K562 (cell line): ENCODE results near the gene WFIKKN1. TPM values are rescaled to one million over a fixed set of nuclear protein-coding genes. Genes with fewer than 3 reads are reported as not detected.

Experiments
- ATAC-seq: fragments of 200-7000 bp; cut with Tn5 transposase; 3 replicates; pipeline ENCODE4 v1.9.1; 2020; ENCODE audit warnings: moderate library complexity
- BruUV-seq: library from RNA; stranded (reverse); fragments of 400-500 nt; replicated peaks from 2 replicates; lab custom pipeline; 2021; lab: Mats Ljungman, UMichigan
- CTCF ChIA-PET: fragments of 300-600 bp; formaldehyde crosslinking; extraction: SDS; loops from one replicate; lab custom pipeline; 2021; ENCODE audit warnings: low intra/inter-chr PET ratio; lab: Yijun Ruan, JAX
- POLR2A ChIA-PET: fragments of 300-600, 350-650 bp; sonication (Branson Sonifier 250); formaldehyde crosslinking; extraction: SDS; loops from one replicate; lab custom pipeline; 2021; ENCODE audit warnings: antibody characterized with exemption, inconsistent platforms; lab: Yijun Ruan, JAX
- DNase-seq, 4 experiments: peaks; one replicate each; pipeline versions ENCODE4 v3.0.0 to v3.0.0-alpha.2; 2011 to 2018; ENCODE audit warnings: low spot score in 3 of 4, mixed read lengths in 3 of 4; ENCODE audit errors: extremely low read depth in 1 of 4
- FAIRE-seq: peaks from 2 replicates; lab custom pipeline; 2011; peaks lifted over from hg19 to GRCh38; lab: Jason Lieb, UNC
- H2AFZ ChIP-seq: 2 replicates; pipeline ENCODE4 v1.6.0; 2011; ENCODE audit warnings: low read depth, low read length, control low read depth, inconsistent platforms
- H3K27ac ChIP-seq: fragments of 200-600 bp; 3 replicates; pipeline ENCODE4 v1.8.0; 2011; ENCODE audit warnings: low read depth, mild to moderate bottlenecking, control low read depth, inconsistent platforms, low read length, moderate library complexity, mixed read lengths; ENCODE audit errors: extremely low read depth
- H3K27me3 ChIP-seq, 2 experiments: fragments of 300-600 bp in 1 of 2; 2 replicates in 1 of 2; 3 replicates in 1 of 2; pipeline versions ENCODE4 v1.6.0 to v1.8.0; 2011; ENCODE audit warnings: inconsistent platforms in 2 of 2, low read length in 2 of 2, mild to moderate bottlenecking in 1 of 2, mixed read lengths in 1 of 2, moderate library complexity in 1 of 2; ENCODE audit not compliant: control insufficient read depth in 2 of 2, insufficient read depth in 2 of 2
- H3K36me3 ChIP-seq: fragments of 300-600 bp; 3 replicates; pipeline ENCODE4 v1.8.0; 2011; ENCODE audit warnings: mild to moderate bottlenecking, low read length, inconsistent platforms; ENCODE audit not compliant: control insufficient read depth, insufficient read depth
- H3K4me1 ChIP-seq, 2 experiments: fragments of 200-600 bp in 1 of 2; replicated peaks in 1 of 2; 2 replicates in 1 of 2; 3 replicates in 1 of 2; pipeline versions ENCODE4 v1.5.1 to v1.8.0; 2011; ENCODE audit warnings: inconsistent platforms in 2 of 2, low read length in 2 of 2, mild to moderate bottlenecking in 1 of 2, mixed read lengths in 1 of 2, moderate library complexity in 1 of 2; ENCODE audit not compliant: control insufficient read depth in 2 of 2, insufficient read depth in 2 of 2
- H3K4me2 ChIP-seq: 2 replicates; pipeline ENCODE4 v1.6.1; 2011; ENCODE audit warnings: low read length, control low read depth, inconsistent platforms, mixed read lengths; ENCODE audit not compliant: insufficient read depth
- H3K4me3 ChIP-seq: fragments of 200-600 bp; sonication (generic), shearing (Covaris generic); 2 replicates; pipeline ENCODE4 v1.5.1; 2016; ENCODE audit warnings: control low read depth, inconsistent platforms
- H3K79me2 ChIP-seq: fragments of 200-600 bp; 3 replicates; pipeline ENCODE4 v1.8.0; 2011; ENCODE audit warnings: low read length, inconsistent platforms; ENCODE audit not compliant: control insufficient read depth, insufficient read depth
- H3K9ac ChIP-seq, 2 experiments: 2 replicates each; pipeline versions ENCODE4 v1.6.0 to v1.6.1; 2011; ENCODE audit warnings: low read depth in 2 of 2, low read length in 2 of 2, control low read depth in 1 of 2, inconsistent platforms in 1 of 2, mild to moderate bottlenecking in 1 of 2, mixed read lengths in 1 of 2; ENCODE audit not compliant: insufficient read depth in 1 of 2
- H3K9me1 ChIP-seq: one replicate; pipeline ENCODE4 v1.6.0; 2011; ENCODE audit warnings: inconsistent platforms, mild to moderate bottlenecking, low read length, moderate library complexity; ENCODE audit not compliant: control insufficient read depth, insufficient read depth
- H3K9me3 ChIP-seq: replicated peaks from 2 replicates; pipeline ENCODE4 v1.5.1; 2011; ENCODE audit warnings: low read depth, low read length, inconsistent platforms; ENCODE audit not compliant: control insufficient read depth, insufficient read depth
- H4K20me1 ChIP-seq: replicated peaks from 2 replicates; pipeline ENCODE4 v1.6.1; 2011; ENCODE audit warnings: low read length, inconsistent platforms, mixed read lengths; ENCODE audit not compliant: control insufficient read depth, insufficient read depth
- ATF3 ChIP-seq, 2 experiments: fragments of 450-650 bp in 1 of 2; sonication (generic) in 1 of 2; formaldehyde crosslinking in 1 of 2; IDR thresholded peaks in 1 of 2; conservative IDR thresholded peaks in 1 of 2; 2 replicates each; pipeline versions ENCODE4 v1.6.1 to v1.8.1; 2016 to 2023; ENCODE audit warnings: mild to moderate bottlenecking in 2 of 2, moderate library complexity in 2 of 2, inconsistent platforms in 1 of 2, missing genetic modification reagents in 1 of 2
- ATF4 ChIP-seq: fragments of 450-650 bp; formaldehyde crosslinking; IDR thresholded peaks from 2 replicates; pipeline ENCODE4 v1.4.0; 2022; ENCODE audit warnings: mild to moderate bottlenecking, moderate library complexity
- CBFA2T2 ChIP-seq: fragments of 450-650 bp; conservative IDR thresholded peaks from 2 replicates; pipeline ENCODE4 v1.6.1; 2017; ENCODE audit warnings: mild to moderate bottlenecking
- CBX1 ChIP-seq: sonication (generic); IDR thresholded peaks from 2 replicates; pipeline ENCODE4 v1.6.1; 2016; ENCODE audit warnings: antibody characterized with exemption, low read depth, mild to moderate bottlenecking
- CREM ChIP-seq: IDR thresholded peaks from 2 replicates; pipeline ENCODE4 v1.6.1; 2014; ENCODE audit warnings: antibody characterized with exemption, low read depth
- E2F6 ChIP-seq, 2 experiments: IDR thresholded peaks; 2 replicates each; pipeline ENCODE4 v1.6.1; 2011; ENCODE audit warnings: borderline replicate concordance in 1 of 2, control low read depth in 1 of 2, low read depth in 1 of 2, low read length in 1 of 2, mild to moderate bottlenecking in 1 of 2, mixed read lengths in 1 of 2, moderate library complexity in 1 of 2; ENCODE audit not compliant: insufficient read depth in 1 of 2, insufficient read length in 1 of 2, poor library complexity in 1 of 2, severe bottlenecking in 1 of 2; ENCODE audit errors: extremely low read depth in 1 of 2
- ETS2 ChIP-seq: IDR thresholded peaks from 2 replicates; pipeline ENCODE4 v1.6.1; 2016; ENCODE audit warnings: borderline replicate concordance, missing genetic modification characterization, mild to moderate bottlenecking, moderate library complexity, missing compliant biosample characterization; ENCODE audit not compliant: poor library complexity, severe bottlenecking
- GATA2 ChIP-seq: sonication (generic); formaldehyde crosslinking; IDR thresholded peaks from 2 replicates; pipeline ENCODE4 v1.4.0; 2020; ENCODE audit warnings: mild to moderate bottlenecking, missing genetic modification reagents
- MLX ChIP-seq, 2 experiments: fragments of 450-650 bp in 1 of 2; sonication (generic) in 1 of 2; formaldehyde crosslinking; conservative IDR thresholded peaks; 2 replicates each; pipeline versions ENCODE4 v1.4.0 to v1.8.1; 2020 to 2022; ENCODE audit warnings: mild to moderate bottlenecking in 1 of 2, missing genetic modification reagents in 1 of 2
- NCOA4 ChIP-seq: fragments of 450-650 bp; IDR thresholded peaks from 2 replicates; pipeline ENCODE4 v1.6.1; 2018; ENCODE audit warnings: mild to moderate bottlenecking; ENCODE audit not compliant: partially characterized antibody
- NFE2L1 ChIP-seq: fragments of 450-650 bp; IDR thresholded peaks from 2 replicates; pipeline ENCODE4 v1.6.1; 2016; ENCODE audit warnings: missing genetic modification characterization, low read depth, mild to moderate bottlenecking, missing compliant biosample characterization, moderate library complexity, borderline replicate concordance
- PCBP2 ChIP-seq: fragments of 200-400 bp; formaldehyde crosslinking; IDR thresholded peaks from 2 replicates; pipeline ENCODE4 v1.6.1; 2018; ENCODE audit warnings: low read length, low read depth, mild to moderate bottlenecking, moderate library complexity; ENCODE audit not compliant: poor library complexity, severe bottlenecking
- SMARCA5 ChIP-seq: fragments of 450-650 bp; IDR thresholded peaks from 2 replicates; pipeline ENCODE4 v1.6.1; 2016
- USF2 ChIP-seq: sonication (generic); formaldehyde crosslinking; IDR thresholded peaks from 2 replicates; pipeline ENCODE4 v1.5.0; 2020; ENCODE audit warnings: missing genetic modification reagents
- XRCC3 ChIP-seq: fragments of 450-650 bp; IDR thresholded peaks from 2 replicates; pipeline ENCODE4 v1.6.1; 2017; ENCODE audit warnings: mild to moderate bottlenecking, moderate library complexity
- ZNF431 ChIP-seq: sonication (generic); formaldehyde crosslinking; IDR thresholded peaks from 2 replicates; pipeline ENCODE4 v1.8.0; 2022; ENCODE audit warnings: mild to moderate bottlenecking, missing genetic modification reagents
- ZNF696 ChIP-seq: fragments of 250-450 bp; sonication (Bioruptor Pico); conservative IDR thresholded peaks from 2 replicates; pipeline ENCODE4 v1.4.0; 2020; ENCODE audit warnings: mild to moderate bottlenecking, moderate library complexity
- WGBS: fragments of 100-300 bp; shearing (Covaris generic); methylation state at CpG from one replicate; pipeline ENCODE4 v1.1.6; 2016; ENCODE audit warnings: low coverage, mixed read lengths; ENCODE audit not compliant: insufficient coverage; ENCODE audit errors: missing lambda C conversion rate; 5-methylcytosine and 5-hydroxymethylcytosine counted together
- in situ Hi-C: fragments of 300-500 bp; cut with MboI; formaldehyde crosslinking; loops from 4 replicates; pipeline ENCODE4 v1.15.0; 2018; ENCODE audit warnings: inconsistent platforms, mixed read lengths
- intact Hi-C: fragments of 100-400 bp; cut with micrococcal nuclease; formaldehyde crosslinking; loops from 2 replicates; pipeline ENCODE4 v1.14.2; 2022
- polyA plus RNA-seq, 8 experiments: library from polyadenylated mRNA; depleted of rRNA in 4 of 8; stranded (reverse) in 5 of 8; unstranded in 3 of 8; fragments of >200 nt; fragmentation: Nextera tagmentation in 2 of 8; fragmentation: Illumina TruSeq in 1 of 8; extraction: Ambion mirVana in 2 of 8; extraction: Trizol in 1 of 8; gene quantifications; 2 replicates each; pipeline versions ENCODE4 v1.2.1 to v1.2.3, GENCODE V29; 2011 to 2014; ENCODE audit warnings: inconsistent platforms in 1 of 8, missing spikeins in 1 of 8
- total RNA-seq, 7 experiments: library from RNA; depleted of rRNA in 6 of 7; stranded (reverse); fragments of >200 nt in 6 of 7; fragmentation: Illumina TruSeq in 2 of 7; extraction: Trizol in 2 of 7; gene quantifications; 2 replicates each; pipeline versions ENCODE4 v1.2.1 to v1.2.3, GENCODE V29; 2011 to 2021; ENCODE audit warnings: low replicate concordance in 1 of 7

Gene WFIKKN1
- total and polyA plus RNA-seq, 9 of the 15 experiments (the other 6 are each of a cell fraction or from before 2014, with no cell fraction given) = 0.14 to 1.1 (median 0.50) TPM; not detected in 4

- Histone ChIP-seq H3K36me3 (peaks cover 30% of the 10 kb centered on the region; the same call in 2 of the 3 replicates), H3K27me3 (no peaks in the 10 kb centered on the region), H4K20me1 (peaks cover 16% of the 10 kb centered on the region), H3K79me2 (peaks cover 78% of the 10 kb centered on the region), H3K9me3 (no peaks in the 10 kb centered on the region), H3K4me3 (peak overlapping the region; percentile 90; the same call in 1 of the 2 replicates), H3K9ac (peak overlapping the region; percentile 84 to 95; a peak in 3 of 4 replicates), H3K27ac (no peak overlapping the region), H2AFZ (no peak overlapping the region), H3K4me2 (peak overlapping the region; percentile 94), H3K9me1 (peaks cover 8% of the 10 kb centered on the region), H3K4me1 (peaks cover 18 to 69% of the 10 kb centered on the region in 2 experiments; a peak in 4 of 5 replicates)
- POLR2A ChIA-PET = interaction anchor here (1.2 to 1.5 kb wide), 2 partner anchors 31 to 37 kb away, joined by 3 to 7 read pairs; no protein-coding TSS in a partner anchor
- TF ChIP-seq ATF3 (IDR thresholded peaks at IDR 0.05) (no peak), ATF3 (CRISPR knock-in tag; conservative IDR thresholded peaks at IDR 0.05) (no peak), SMARCA5 (no peak), ETS2 (tag) (no peak), ZNF696 (CRISPR knock-in tag) (no peak), GATA2 (no peak), PCBP2 (no peak), CBFA2T2 (no peak), NCOA4 (no peak), ATF4 (CRISPR knock-in tag) (no peak), E2F6 (IDR thresholded peaks at IDR 0.05; ENCODE audit: borderline replicate concordance in 1 of 2, extremely low read depth in 1 of 2, insufficient read depth in 1 of 2, insufficient read length in 1 of 2, low read depth in 1 of 2, low read length in 1 of 2, poor library complexity in 1 of 2, severe bottlenecking in 1 of 2) (no peak), CREM (no peak), ZNF431 (CRISPR knock-in tag) (no peak), CBX1 (no peak), MLX (CRISPR knock-in tag; conservative IDR thresholded peaks at IDR 0.05) (no peak), NFE2L1 (tag) (no peak), XRCC3 (no peak), USF2 (CRISPR knock-in tag) (no peak)
- DNase-seq = no peak
- CTCF ChIA-PET = interaction anchor here (0.7 kb wide), 1 partner anchor 10 kb away, joined by 5 read pairs; no protein-coding TSS in a partner anchor
- intact Hi-C loops = no loop called here
- in situ Hi-C loops = no loop called here
- no peak for ATAC-seq
- no peak for FAIRE-seq
- TSS peak; percentile 34 for BruUV-seq
- WGBS = 64% methylated on average over 7 of the region's 8 CpGs
Observed at GRCh38 chr16:591231-591630, 39.6 kb upstream of the WFIKKN1 start.
